Tibial nerve (tissue), 3 donors: Measurements from ENCODE around the gene ALDH4A1.

Experiments
- POLR2A ChIP-seq, 2 donors: fragments of 450-650 bp; IDR thresholded peaks; one replicate each; pipeline ENCODE4 v1.6.1; 2017; ENCODE audit warnings: antibody characterized with exemption in 2 of 2, mild to moderate bottlenecking in 2 of 2, moderate library complexity in 2 of 2
- TF ChIP-seq, protein P1 (sequence below), 5 experiments: fragments of 200-600 bp in 3 of 5; fragments of 450-650 bp in 2 of 5; sonication (generic) in 3 of 5; IDR thresholded peaks; one replicate each; pipeline ENCODE4 v1.5.1; 2016 to 2019; ENCODE audit warnings: antibody characterized with exemption in 5 of 5, mild to moderate bottlenecking in 3 of 5, moderate library complexity in 2 of 5

DNA sequence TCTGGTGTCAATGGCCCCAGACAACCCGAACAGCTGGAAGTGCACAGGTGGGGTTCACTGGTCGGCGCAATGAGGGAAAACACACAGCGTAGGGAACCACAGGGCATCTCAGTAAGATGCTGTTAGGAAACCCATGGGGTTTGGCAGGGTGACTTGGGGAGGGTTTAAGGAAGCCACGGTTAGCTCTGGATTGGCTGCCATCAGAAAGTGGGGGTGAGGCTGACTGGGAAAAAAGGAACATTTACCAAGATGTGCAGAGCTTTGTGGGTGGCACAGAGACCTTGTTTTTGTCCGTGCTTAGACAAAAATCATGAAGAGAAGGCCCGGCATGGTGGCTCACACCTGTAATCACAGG, 11.0 kb downstream of the ALDH4A1 start:
- no peak for TF ChIP-seq POLR2A (IDR thresholded peaks at IDR 0.05)
- TF ChIP-seq, protein P1, sequence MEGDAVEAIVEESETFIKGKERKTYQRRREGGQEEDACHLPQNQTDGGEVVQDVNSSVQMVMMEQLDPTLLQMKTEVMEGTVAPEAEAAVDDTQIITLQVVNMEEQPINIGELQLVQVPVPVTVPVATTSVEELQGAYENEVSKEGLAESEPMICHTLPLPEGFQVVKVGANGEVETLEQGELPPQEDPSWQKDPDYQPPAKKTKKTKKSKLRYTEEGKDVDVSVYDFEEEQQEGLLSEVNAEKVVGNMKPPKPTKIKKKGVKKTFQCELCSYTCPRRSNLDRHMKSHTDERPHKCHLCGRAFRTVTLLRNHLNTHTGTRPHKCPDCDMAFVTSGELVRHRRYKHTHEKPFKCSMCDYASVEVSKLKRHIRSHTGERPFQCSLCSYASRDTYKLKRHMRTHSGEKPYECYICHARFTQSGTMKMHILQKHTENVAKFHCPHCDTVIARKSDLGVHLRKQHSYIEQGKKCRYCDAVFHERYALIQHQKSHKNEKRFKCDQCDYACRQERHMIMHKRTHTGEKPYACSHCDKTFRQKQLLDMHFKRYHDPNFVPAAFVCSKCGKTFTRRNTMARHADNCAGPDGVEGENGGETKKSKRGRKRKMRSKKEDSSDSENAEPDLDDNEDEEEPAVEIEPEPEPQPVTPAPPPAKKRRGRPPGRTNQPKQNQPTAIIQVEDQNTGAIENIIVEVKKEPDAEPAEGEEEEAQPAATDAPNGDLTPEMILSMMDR (IDR thresholded peaks at IDR 0.05), result no peak
